WTC11 (cell line): Measurements from ENCODE around the gene ACVR1.

ENCODE experiments used
- CBFB ChIP-seq: sonication (generic); formaldehyde crosslinking; IDR thresholded peaks from 2 replicates; pipeline ENCODE4 v1.8.1; 2022; ENCODE audit warnings: mild to moderate bottlenecking, low read depth, missing genetic modification reagents
- ESRRA ChIP-seq: sonication (generic); formaldehyde crosslinking; IDR thresholded peaks from 2 replicates; pipeline ENCODE4 v1.8.1; 2022; ENCODE audit warnings: mild to moderate bottlenecking, missing genetic modification reagents, borderline replicate concordance
- JUN ChIP-seq: sonication (generic); formaldehyde crosslinking; IDR thresholded peaks from 2 replicates; pipeline ENCODE4 v1.8.0; 2023; ENCODE audit warnings: mild to moderate bottlenecking, missing genetic modification reagents
- MAX ChIP-seq: sonication (generic); formaldehyde crosslinking; IDR thresholded peaks from 2 replicates; pipeline ENCODE4 v1.8.0; 2022; ENCODE audit warnings: mild to moderate bottlenecking, missing genetic modification reagents
- MXD4 ChIP-seq: fragments of 250-450 bp; sonication (Bioruptor Pico); IDR thresholded peaks from 2 replicates; pipeline ENCODE4 v1.8.0; 2021; ENCODE audit warnings: mild to moderate bottlenecking, moderate library complexity, borderline replicate concordance
- NR3C1 ChIP-seq: sonication (generic); formaldehyde crosslinking; conservative IDR thresholded peaks from 2 replicates; pipeline ENCODE4 v1.8.1; 2023; ENCODE audit warnings: low read depth, mild to moderate bottlenecking, missing genetic modification reagents
- TP53 ChIP-seq: sonication (generic); formaldehyde crosslinking; IDR thresholded peaks from 2 replicates; pipeline ENCODE4 v1.8.1; 2023; ENCODE audit warnings: mild to moderate bottlenecking, missing genetic modification reagents
- ZNF512 ChIP-seq: sonication (generic); formaldehyde crosslinking; IDR thresholded peaks from 2 replicates; pipeline ENCODE4 v1.8.1; 2022; ENCODE audit warnings: missing genetic modification reagents, borderline replicate concordance
- TF ChIP-seq, protein P1 (sequence below): sonication (generic); formaldehyde crosslinking; IDR thresholded peaks from 2 replicates; pipeline ENCODE4 v1.8.1; 2022; ENCODE audit warnings: mild to moderate bottlenecking, moderate library complexity, missing genetic modification reagents
- TF ChIP-seq, protein P2 (sequence below): fragments of 200-600 bp; IDR thresholded peaks from 2 replicates; pipeline ENCODE4 v1.8.0; 2022; ENCODE audit warnings: antibody characterized with exemption
- TF ChIP-seq, protein P3 (sequence below): sonication (generic); formaldehyde crosslinking; conservative IDR thresholded peaks from 2 replicates; pipeline ENCODE4 v1.8.1; 2022; ENCODE audit warnings: mild to moderate bottlenecking, missing genetic modification reagents
- TF ChIP-seq, protein P4 (sequence below): fragments of 250-450 bp; sonication (Bioruptor Pico); IDR thresholded peaks from 2 replicates; pipeline ENCODE4 v2.1.2; 2022; ENCODE audit warnings: mild to moderate bottlenecking, moderate library complexity
- TF ChIP-seq, protein P5 (sequence below): sonication (generic); formaldehyde crosslinking; IDR thresholded peaks from 2 replicates; pipeline ENCODE4 v1.8.1; 2023; ENCODE audit warnings: mild to moderate bottlenecking, missing genetic modification reagents, borderline replicate concordance
- TF ChIP-seq, protein P6 (sequence below): sonication (generic); formaldehyde crosslinking; IDR thresholded peaks from 2 replicates; pipeline ENCODE4 v1.8.0; 2023; ENCODE audit warnings: mild to moderate bottlenecking, missing genetic modification reagents

DNA sequence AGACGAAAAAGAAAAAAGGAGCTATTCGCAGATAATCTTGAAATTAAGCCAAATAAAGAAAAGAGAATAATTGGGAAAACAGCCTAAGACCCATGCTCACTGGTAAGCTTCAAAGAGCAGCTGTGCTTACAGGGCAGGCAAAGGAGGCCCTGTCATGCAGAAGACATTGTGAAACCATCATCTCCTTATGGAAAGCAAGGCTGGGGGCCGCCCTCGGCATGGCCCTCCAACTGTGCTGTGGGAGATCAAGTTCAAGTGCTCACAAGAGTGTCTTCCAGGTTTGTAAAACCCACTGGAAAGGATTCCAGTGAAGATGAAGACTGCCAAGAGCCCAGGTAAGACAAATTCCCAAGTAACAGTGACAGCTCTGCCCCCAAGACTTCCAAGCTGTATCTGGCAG is 32.2 kb downstream of the ACVR1 start:
- TF ChIP-seq, protein P1, sequence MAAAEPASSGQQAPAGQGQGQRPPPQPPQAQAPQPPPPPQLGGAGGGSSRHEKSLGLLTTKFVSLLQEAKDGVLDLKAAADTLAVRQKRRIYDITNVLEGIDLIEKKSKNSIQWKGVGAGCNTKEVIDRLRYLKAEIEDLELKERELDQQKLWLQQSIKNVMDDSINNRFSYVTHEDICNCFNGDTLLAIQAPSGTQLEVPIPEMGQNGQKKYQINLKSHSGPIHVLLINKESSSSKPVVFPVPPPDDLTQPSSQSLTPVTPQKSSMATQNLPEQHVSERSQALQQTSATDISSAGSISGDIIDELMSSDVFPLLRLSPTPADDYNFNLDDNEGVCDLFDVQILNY: no peak
- TF ChIP-seq ESRRA (CRISPR knock-in tag) (no peak), JUN (CRISPR knock-in tag) (no peak), MXD4 (CRISPR knock-in tag) (no peak), MAX (no peak), TP53 (no peak), NR3C1 (CRISPR knock-in tag) (no peak), CBFB (no peak), ZNF512 (CRISPR knock-in tag) (no peak)
- TF ChIP-seq, protein P2, sequence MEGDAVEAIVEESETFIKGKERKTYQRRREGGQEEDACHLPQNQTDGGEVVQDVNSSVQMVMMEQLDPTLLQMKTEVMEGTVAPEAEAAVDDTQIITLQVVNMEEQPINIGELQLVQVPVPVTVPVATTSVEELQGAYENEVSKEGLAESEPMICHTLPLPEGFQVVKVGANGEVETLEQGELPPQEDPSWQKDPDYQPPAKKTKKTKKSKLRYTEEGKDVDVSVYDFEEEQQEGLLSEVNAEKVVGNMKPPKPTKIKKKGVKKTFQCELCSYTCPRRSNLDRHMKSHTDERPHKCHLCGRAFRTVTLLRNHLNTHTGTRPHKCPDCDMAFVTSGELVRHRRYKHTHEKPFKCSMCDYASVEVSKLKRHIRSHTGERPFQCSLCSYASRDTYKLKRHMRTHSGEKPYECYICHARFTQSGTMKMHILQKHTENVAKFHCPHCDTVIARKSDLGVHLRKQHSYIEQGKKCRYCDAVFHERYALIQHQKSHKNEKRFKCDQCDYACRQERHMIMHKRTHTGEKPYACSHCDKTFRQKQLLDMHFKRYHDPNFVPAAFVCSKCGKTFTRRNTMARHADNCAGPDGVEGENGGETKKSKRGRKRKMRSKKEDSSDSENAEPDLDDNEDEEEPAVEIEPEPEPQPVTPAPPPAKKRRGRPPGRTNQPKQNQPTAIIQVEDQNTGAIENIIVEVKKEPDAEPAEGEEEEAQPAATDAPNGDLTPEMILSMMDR: no peak
- TF ChIP-seq, protein P3, sequence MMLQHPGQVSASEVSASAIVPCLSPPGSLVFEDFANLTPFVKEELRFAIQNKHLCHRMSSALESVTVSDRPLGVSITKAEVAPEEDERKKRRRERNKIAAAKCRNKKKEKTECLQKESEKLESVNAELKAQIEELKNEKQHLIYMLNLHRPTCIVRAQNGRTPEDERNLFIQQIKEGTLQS (CRISPR knock-in tag): no peak
- TF ChIP-seq, protein P4, sequence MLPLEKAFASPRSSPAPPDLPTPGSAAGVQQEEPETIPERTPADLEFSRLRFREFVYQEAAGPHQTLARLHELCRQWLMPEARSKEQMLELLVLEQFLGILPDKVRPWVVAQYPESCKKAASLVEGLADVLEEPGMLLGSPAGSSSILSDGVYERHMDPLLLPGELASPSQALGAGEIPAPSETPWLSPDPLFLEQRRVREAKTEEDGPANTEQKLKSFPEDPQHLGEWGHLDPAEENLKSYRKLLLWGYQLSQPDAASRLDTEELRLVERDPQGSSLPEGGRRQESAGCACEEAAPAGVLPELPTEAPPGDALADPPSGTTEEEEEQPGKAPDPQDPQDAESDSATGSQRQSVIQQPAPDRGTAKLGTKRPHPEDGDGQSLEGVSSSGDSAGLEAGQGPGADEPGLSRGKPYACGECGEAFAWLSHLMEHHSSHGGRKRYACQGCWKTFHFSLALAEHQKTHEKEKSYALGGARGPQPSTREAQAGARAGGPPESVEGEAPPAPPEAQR (CRISPR knock-in tag): no peak
- TF ChIP-seq, protein P5, sequence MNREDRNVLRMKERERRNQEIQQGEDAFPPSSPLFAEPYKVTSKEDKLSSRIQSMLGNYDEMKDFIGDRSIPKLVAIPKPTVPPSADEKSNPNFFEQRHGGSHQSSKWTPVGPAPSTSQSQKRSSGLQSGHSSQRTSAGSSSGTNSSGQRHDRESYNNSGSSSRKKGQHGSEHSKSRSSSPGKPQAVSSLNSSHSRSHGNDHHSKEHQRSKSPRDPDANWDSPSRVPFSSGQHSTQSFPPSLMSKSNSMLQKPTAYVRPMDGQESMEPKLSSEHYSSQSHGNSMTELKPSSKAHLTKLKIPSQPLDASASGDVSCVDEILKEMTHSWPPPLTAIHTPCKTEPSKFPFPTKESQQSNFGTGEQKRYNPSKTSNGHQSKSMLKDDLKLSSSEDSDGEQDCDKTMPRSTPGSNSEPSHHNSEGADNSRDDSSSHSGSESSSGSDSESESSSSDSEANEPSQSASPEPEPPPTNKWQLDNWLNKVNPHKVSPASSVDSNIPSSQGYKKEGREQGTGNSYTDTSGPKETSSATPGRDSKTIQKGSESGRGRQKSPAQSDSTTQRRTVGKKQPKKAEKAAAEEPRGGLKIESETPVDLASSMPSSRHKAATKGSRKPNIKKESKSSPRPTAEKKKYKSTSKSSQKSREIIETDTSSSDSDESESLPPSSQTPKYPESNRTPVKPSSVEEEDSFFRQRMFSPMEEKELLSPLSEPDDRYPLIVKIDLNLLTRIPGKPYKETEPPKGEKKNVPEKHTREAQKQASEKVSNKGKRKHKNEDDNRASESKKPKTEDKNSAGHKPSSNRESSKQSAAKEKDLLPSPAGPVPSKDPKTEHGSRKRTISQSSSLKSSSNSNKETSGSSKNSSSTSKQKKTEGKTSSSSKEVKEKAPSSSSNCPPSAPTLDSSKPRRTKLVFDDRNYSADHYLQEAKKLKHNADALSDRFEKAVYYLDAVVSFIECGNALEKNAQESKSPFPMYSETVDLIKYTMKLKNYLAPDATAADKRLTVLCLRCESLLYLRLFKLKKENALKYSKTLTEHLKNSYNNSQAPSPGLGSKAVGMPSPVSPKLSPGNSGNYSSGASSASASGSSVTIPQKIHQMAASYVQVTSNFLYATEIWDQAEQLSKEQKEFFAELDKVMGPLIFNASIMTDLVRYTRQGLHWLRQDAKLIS (CRISPR knock-in tag): no peak
- TF ChIP-seq, protein P6, sequence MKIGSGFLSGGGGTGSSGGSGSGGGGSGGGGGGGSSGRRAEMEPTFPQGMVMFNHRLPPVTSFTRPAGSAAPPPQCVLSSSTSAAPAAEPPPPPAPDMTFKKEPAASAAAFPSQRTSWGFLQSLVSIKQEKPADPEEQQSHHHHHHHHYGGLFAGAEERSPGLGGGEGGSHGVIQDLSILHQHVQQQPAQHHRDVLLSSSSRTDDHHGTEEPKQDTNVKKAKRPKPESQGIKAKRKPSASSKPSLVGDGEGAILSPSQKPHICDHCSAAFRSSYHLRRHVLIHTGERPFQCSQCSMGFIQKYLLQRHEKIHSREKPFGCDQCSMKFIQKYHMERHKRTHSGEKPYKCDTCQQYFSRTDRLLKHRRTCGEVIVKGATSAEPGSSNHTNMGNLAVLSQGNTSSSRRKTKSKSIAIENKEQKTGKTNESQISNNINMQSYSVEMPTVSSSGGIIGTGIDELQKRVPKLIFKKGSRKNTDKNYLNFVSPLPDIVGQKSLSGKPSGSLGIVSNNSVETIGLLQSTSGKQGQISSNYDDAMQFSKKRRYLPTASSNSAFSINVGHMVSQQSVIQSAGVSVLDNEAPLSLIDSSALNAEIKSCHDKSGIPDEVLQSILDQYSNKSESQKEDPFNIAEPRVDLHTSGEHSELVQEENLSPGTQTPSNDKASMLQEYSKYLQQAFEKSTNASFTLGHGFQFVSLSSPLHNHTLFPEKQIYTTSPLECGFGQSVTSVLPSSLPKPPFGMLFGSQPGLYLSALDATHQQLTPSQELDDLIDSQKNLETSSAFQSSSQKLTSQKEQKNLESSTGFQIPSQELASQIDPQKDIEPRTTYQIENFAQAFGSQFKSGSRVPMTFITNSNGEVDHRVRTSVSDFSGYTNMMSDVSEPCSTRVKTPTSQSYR (CRISPR knock-in tag): no peak
